Ovary (tissue), 3 donors: ENCODE results near the gene YARS1.

Source experiments
- EP300 ChIP-seq: sonication (generic); formaldehyde crosslinking; IDR thresholded peaks from one replicate; pipeline ENCODE4 v1.6.1; 2017; ENCODE audit warnings: antibody characterized with exemption
- POLR2A ChIP-seq: fragments of 450-650 bp; IDR thresholded peaks from one replicate; pipeline ENCODE4 v1.6.1; 2017; ENCODE audit warnings: antibody characterized with exemption, mild to moderate bottlenecking, moderate library complexity
- TF ChIP-seq, protein P1 (sequence below), 3 donors: fragments of 450-650 bp in 2 of 3; fragments of 200-600 bp in 1 of 3; IDR thresholded peaks; one replicate each; pipeline versions ENCODE4 v1.5.1 to v1.8.0; 2016 to 2022; ENCODE audit warnings: antibody characterized with exemption in 3 of 3, mild to moderate bottlenecking in 1 of 3
- donor health status: DM: no; HTN: no; CAD: no.

- TF ChIP-seq, protein P1, sequence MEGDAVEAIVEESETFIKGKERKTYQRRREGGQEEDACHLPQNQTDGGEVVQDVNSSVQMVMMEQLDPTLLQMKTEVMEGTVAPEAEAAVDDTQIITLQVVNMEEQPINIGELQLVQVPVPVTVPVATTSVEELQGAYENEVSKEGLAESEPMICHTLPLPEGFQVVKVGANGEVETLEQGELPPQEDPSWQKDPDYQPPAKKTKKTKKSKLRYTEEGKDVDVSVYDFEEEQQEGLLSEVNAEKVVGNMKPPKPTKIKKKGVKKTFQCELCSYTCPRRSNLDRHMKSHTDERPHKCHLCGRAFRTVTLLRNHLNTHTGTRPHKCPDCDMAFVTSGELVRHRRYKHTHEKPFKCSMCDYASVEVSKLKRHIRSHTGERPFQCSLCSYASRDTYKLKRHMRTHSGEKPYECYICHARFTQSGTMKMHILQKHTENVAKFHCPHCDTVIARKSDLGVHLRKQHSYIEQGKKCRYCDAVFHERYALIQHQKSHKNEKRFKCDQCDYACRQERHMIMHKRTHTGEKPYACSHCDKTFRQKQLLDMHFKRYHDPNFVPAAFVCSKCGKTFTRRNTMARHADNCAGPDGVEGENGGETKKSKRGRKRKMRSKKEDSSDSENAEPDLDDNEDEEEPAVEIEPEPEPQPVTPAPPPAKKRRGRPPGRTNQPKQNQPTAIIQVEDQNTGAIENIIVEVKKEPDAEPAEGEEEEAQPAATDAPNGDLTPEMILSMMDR (IDR thresholded peaks at IDR 0.05), result no peak
- TF ChIP-seq EP300 (no peak), POLR2A (no peak)
Measured at GRCh38 chr1:32774464-32774808, 42.7 kb downstream of the YARS1 start.
